HL-60 (cell line): ENCODE measurements around the gene ATP6V1F.

Experiments
- DNase-seq, 2 experiments: peaks; one replicate each; pipeline ENCODE4 v3.0.0-alpha.2; 2010 to 2020; ENCODE audit warnings: low read depth in 1 of 2, low spot score in 1 of 2
- H3K27ac ChIP-seq: fragments of 250-450 bp; sonication (Bioruptor Pico); replicated peaks from 2 replicates; pipeline ENCODE4 v1.5.1; 2020; ENCODE audit warnings: mild to moderate bottlenecking, moderate library complexity
- H3K27me3 ChIP-seq: fragments of 250-450 bp; sonication (Bioruptor Pico); 2 replicates; pipeline ENCODE4 v1.5.1; 2021; ENCODE audit warnings: mild to moderate bottlenecking, moderate library complexity; ENCODE audit not compliant: insufficient read depth, poor library complexity, severe bottlenecking
- H3K4me3 ChIP-seq: replicated peaks from 2 replicates; pipeline ENCODE4 v1.5.1; 2011; ENCODE audit warnings: mild to moderate bottlenecking, control low read depth, low read length; ENCODE audit not compliant: insufficient read depth
- CTCF ChIP-seq: IDR thresholded peaks from one replicate; pipeline ENCODE4 v1.5.1; 2011; ENCODE audit warnings: low read length, control low read depth, inconsistent platforms; ENCODE audit not compliant: insufficient read depth
- GABPA ChIP-seq: IDR thresholded peaks from 2 replicates; pipeline ENCODE4 v1.6.1; 2012; ENCODE audit warnings: low read depth
- POLR2AphosphoS5 ChIP-seq: IDR thresholded peaks from 2 replicates; pipeline ENCODE4 v1.6.1; 2012; ENCODE audit warnings: low read depth
- REST ChIP-seq: IDR thresholded peaks from 2 replicates; pipeline ENCODE4 v1.6.1; 2012; ENCODE audit warnings: low read depth; ENCODE audit not compliant: insufficient replicate concordance
- SPI1 ChIP-seq: IDR thresholded peaks from 2 replicates; pipeline ENCODE4 v1.6.1; 2012; ENCODE audit warnings: low read depth, mild to moderate bottlenecking, borderline replicate concordance

ATP6V1F gene

GRCh38 chr7:128872394-128872824, 9.8 kb downstream of the ATP6V1F start:
- H3K27ac ChIP-seq, result no peak overlapping the region
- DNase-seq, result no peak
- TF ChIP-seq POLR2AphosphoS5, result no peak
- TF ChIP-seq REST, result no peak
- TF ChIP-seq SPI1, result no peak
- TF ChIP-seq GABPA, result no peak
- no peak for TF ChIP-seq CTCF
- H3K27me3 ChIP-seq, result peaks cover 6% of the 10 kb centered on the region
- H3K4me3 ChIP-seq, result no peak overlapping the region

- no peak overlapping the region for H3K27ac ChIP-seq
- H3K27me3 ChIP-seq, result peaks cover 6% of the 10 kb centered on the region
- TF ChIP-seq POLR2AphosphoS5 (no peak), CTCF (no peak), REST (no peak), SPI1 (no peak), GABPA (no peak)
- H3K4me3 ChIP-seq, result no peak overlapping the region
- DNase-seq, result no peak
Observed at GRCh38 chr7:128873234-128873633, 10.6 kb downstream of the ATP6V1F start.

GRCh38 chr7:128874140-128875031, 11.7 kb downstream of the ATP6V1F start:
- H3K4me3 ChIP-seq, result no peak overlapping the region
- TF ChIP-seq REST (no peak), POLR2AphosphoS5 (no peak), SPI1 (no peak), GABPA (no peak), CTCF (no peak)
- no peak overlapping the region for H3K27ac ChIP-seq
- no peak for DNase-seq
- H3K27me3 ChIP-seq, result peaks cover 6% of the 10 kb centered on the region
